HepG2 (cell line): ENCODE results near the gene SNX15. TPM values are rescaled to one million over a fixed set of nuclear protein-coding genes. Genes with fewer than 3 reads are reported as not detected.
A peak's percentile ranks its signal among the peaks of the same experiment; 100 is the strongest.

ENCODE experiments used
- ATAC-seq: fragments of 200-7000 bp; cut with Tn5 transposase; 3 replicates; pipeline ENCODE4 v1.9.1; 2020; ENCODE audit warnings: mild to moderate bottlenecking, moderate library complexity
- BruUV-seq: library from RNA; stranded (reverse); fragments of 400-500 nt; replicated peaks from 2 replicates; lab custom pipeline; 2021; lab: Mats Ljungman, UMichigan
- CTCF ChIA-PET: fragments of 300-600 bp; formaldehyde crosslinking; extraction: SDS; loops from one replicate; lab custom pipeline; 2021; ENCODE audit warnings: low total read pairs, inconsistent platforms, low intra/inter-chr PET ratio; lab: Yijun Ruan, JAX
- POLR2A ChIA-PET: fragments of 350-600 bp; sonication (Branson Sonifier 250); formaldehyde crosslinking; loops from one replicate; lab custom pipeline; 2020; ENCODE audit warnings: antibody characterized with exemption, inconsistent platforms; lab: Yijun Ruan, JAX
- DNase-seq: peaks from one replicate; pipeline ENCODE4 v3.0.0-alpha.2; 2015; ENCODE audit warnings: low spot score
- FAIRE-seq: peaks from 3 replicates; lab custom pipeline; 2011; peaks lifted over from hg19 to GRCh38; lab: Jason Lieb, UNC
- H2AFZ ChIP-seq: one replicate; pipeline ENCODE4 v1.6.1; 2011; ENCODE audit warnings: low read length, inconsistent platforms
- H3K27ac ChIP-seq: fragments of 300-600 bp; 3 replicates; pipeline ENCODE4 v1.8.0; 2011; ENCODE audit warnings: mixed run types, mild to moderate bottlenecking, mixed read lengths, low read length, inconsistent platforms; ENCODE audit not compliant: insufficient read depth; ENCODE audit errors: extremely low read length
- H3K27me3 ChIP-seq, 2 experiments: fragments of 200-600 bp in 1 of 2; 2 replicates in 1 of 2; 3 replicates in 1 of 2; pipeline versions ENCODE4 v1.6.0 to v1.8.0; 2011; ENCODE audit warnings: low read length in 2 of 2, mild to moderate bottlenecking in 2 of 2, moderate library complexity in 2 of 2, inconsistent platforms in 1 of 2; ENCODE audit not compliant: insufficient read depth in 2 of 2, control insufficient read depth in 1 of 2
- H3K36me3 ChIP-seq, 2 experiments: fragments of 200-600 bp in 1 of 2; replicated peaks in 1 of 2; 2 replicates in 1 of 2; 3 replicates in 1 of 2; pipeline versions ENCODE4 v1.5.1 to v1.8.0; 2011; ENCODE audit warnings: low read length in 2 of 2, inconsistent platforms in 1 of 2; ENCODE audit not compliant: insufficient read depth in 2 of 2, control insufficient read depth in 1 of 2
- H3K4me1 ChIP-seq: 2 replicates; pipeline ENCODE4 v1.5.1; 2012; ENCODE audit warnings: low read length, inconsistent platforms; ENCODE audit not compliant: insufficient read depth
- H3K4me2 ChIP-seq: 2 replicates; pipeline ENCODE4 v1.6.0; 2011; ENCODE audit warnings: low read depth, low read length, inconsistent platforms
- H3K4me3 ChIP-seq, 3 experiments: fragments of 200-600 bp in 1 of 3; sonication (generic), shearing (Covaris generic) in 1 of 3; replicated peaks in 1 of 3; 2 replicates each; pipeline ENCODE4 v1.5.1; 2011 to 2016; ENCODE audit warnings: low read length in 3 of 3, inconsistent platforms in 2 of 3, low read depth in 2 of 3, mild to moderate bottlenecking in 2 of 3, control low read depth in 1 of 3, mixed read lengths in 1 of 3; ENCODE audit not compliant: insufficient read depth in 1 of 3
- H3K79me2 ChIP-seq: one replicate; pipeline ENCODE4 v1.6.1; 2011; ENCODE audit warnings: low read length, inconsistent platforms; ENCODE audit not compliant: insufficient read depth
- H3K9ac ChIP-seq: 2 replicates; pipeline ENCODE4 v1.6.0; 2011; ENCODE audit warnings: mild to moderate bottlenecking, low read depth, low read length, inconsistent platforms; ENCODE audit not compliant: insufficient read depth
- H3K9me3 ChIP-seq: 2 replicates; pipeline ENCODE4 v1.5.1; 2012; ENCODE audit warnings: mild to moderate bottlenecking, low read length
- H4K20me1 ChIP-seq: 2 replicates; pipeline ENCODE4 v1.6.0; 2011; ENCODE audit warnings: inconsistent platforms, mild to moderate bottlenecking, low read length, moderate library complexity; ENCODE audit not compliant: insufficient read depth
- BRD4 ChIP-seq: sonication (generic); formaldehyde crosslinking; IDR thresholded peaks from 2 replicates; pipeline ENCODE4 v1.4.0; 2020; ENCODE audit warnings: missing genetic modification reagents
- CCDC6 ChIP-seq: sonication (generic); formaldehyde crosslinking; IDR thresholded peaks from 2 replicates; pipeline ENCODE4 v1.8.1; 2022; ENCODE audit warnings: mild to moderate bottlenecking, missing genetic modification reagents, moderate library complexity
- DBP ChIP-seq: sonication (generic); formaldehyde crosslinking; IDR thresholded peaks from 2 replicates; pipeline ENCODE4 v1.4.0; 2020; ENCODE audit warnings: missing genetic modification reagents; ENCODE audit errors: not compliant biosample characterization
- DDIT3 ChIP-seq: sonication (generic); formaldehyde crosslinking; IDR thresholded peaks from 2 replicates; pipeline ENCODE4 v1.4.0; 2020; ENCODE audit warnings: mild to moderate bottlenecking, missing genetic modification reagents
- DNMT1 ChIP-seq: sonication (generic); formaldehyde crosslinking; IDR thresholded peaks from 2 replicates; pipeline ENCODE4 v1.5.1; 2020; ENCODE audit warnings: mild to moderate bottlenecking, missing genetic modification reagents
- DRAP1 ChIP-seq: IDR thresholded peaks from 2 replicates; pipeline ENCODE4 v1.6.1; 2016; ENCODE audit warnings: missing genetic modification reagents, missing compliant biosample characterization
- HMG20A ChIP-seq: IDR thresholded peaks from 2 replicates; pipeline ENCODE4 v1.6.1; 2016; ENCODE audit warnings: borderline replicate concordance
- HMG20B ChIP-seq: conservative IDR thresholded peaks from 2 replicates; pipeline ENCODE4 v1.6.1; 2016; ENCODE audit warnings: missing genetic modification reagents, missing compliant biosample characterization
- HMGA1 ChIP-seq: sonication (generic); formaldehyde crosslinking; conservative IDR thresholded peaks from 2 replicates; pipeline ENCODE4 v1.4.0; 2020; ENCODE audit warnings: missing genetic modification reagents
- HNRNPUL1 ChIP-seq: fragments of 200-400 bp; formaldehyde crosslinking; IDR thresholded peaks from 2 replicates; pipeline ENCODE4 v1.6.1; 2017; ENCODE audit warnings: low read depth, mild to moderate bottlenecking, low read length, moderate library complexity
- KAT8 ChIP-seq: IDR thresholded peaks from 2 replicates; pipeline ENCODE4 v1.6.1; 2016; ENCODE audit warnings: missing genetic modification reagents, missing compliant biosample characterization
- MED1 ChIP-seq: sonication (generic); formaldehyde crosslinking; IDR thresholded peaks from 2 replicates; pipeline ENCODE4 v1.4.0; 2020; ENCODE audit warnings: missing genetic modification reagents
- PREB ChIP-seq: sonication (generic); formaldehyde crosslinking; IDR thresholded peaks from 2 replicates; pipeline ENCODE4 v1.4.0; 2020; ENCODE audit warnings: missing genetic modification reagents
- RELA ChIP-seq: sonication (generic); formaldehyde crosslinking; IDR thresholded peaks from 2 replicates; pipeline ENCODE4 v1.4.0; 2020; ENCODE audit warnings: missing genetic modification reagents
- XRCC5 ChIP-seq: fragments of 200-400 bp; formaldehyde crosslinking; optimal IDR thresholded peaks from 2 replicates; pipeline ENCODE3; 2017; ENCODE audit warnings: mild to moderate bottlenecking, low read length
- ZNF274 ChIP-seq: sonication (generic); formaldehyde crosslinking; IDR thresholded peaks from 2 replicates; pipeline ENCODE4 v1.5.1; 2020; ENCODE audit warnings: mild to moderate bottlenecking, missing genetic modification reagents
- ZNF614 ChIP-seq: IDR thresholded peaks from 2 replicates; pipeline ENCODE4 v1.6.1; 2018; ENCODE audit warnings: missing biosample characterization, missing genetic modification reagents, inconsistent platforms, borderline replicate concordance
- ZNF709 ChIP-seq: sonication (generic); formaldehyde crosslinking; IDR thresholded peaks from 2 replicates; pipeline ENCODE4 v1.5.0; 2020; ENCODE audit warnings: mild to moderate bottlenecking, missing genetic modification reagents
- WGBS: methylation state at CpG from one replicate; pipeline ENCODE4 v1.1.6; 2017; ENCODE audit warnings: low lambda C conversion rate; 5-methylcytosine and 5-hydroxymethylcytosine counted together
- in situ Hi-C: cut with HindIII; loops from 2 replicates; pipeline ENCODE4 v1.10.0; 2017; ENCODE audit warnings: low pct_unique_long_range_greater_than_20kb; ENCODE audit not compliant: extremely low pct_ligation_motif_present
- intact Hi-C: fragments of 100-400 bp; cut with micrococcal nuclease; formaldehyde crosslinking; loops from one replicate; pipeline ENCODE4 v1.10.0; 2022; ENCODE audit not compliant: unreplicated experiment
- polyA plus RNA-seq, 8 experiments: library from polyadenylated mRNA; depleted of rRNA in 3 of 8; stranded (reverse) in 7 of 8; unstranded in 1 of 8; fragments of >200 nt; fragmentation: Illumina TruSeq in 4 of 8; extraction: Trizol in 4 of 8; gene quantifications; 2 replicates each; pipeline versions ENCODE4 v1.2.1 to v1.2.3, GENCODE V29; 2011 to 2016; ENCODE audit warnings: low read depth in 4 of 8, missing spikeins in 1 of 8, mixed read lengths in 1 of 8; ENCODE audit not compliant: insufficient read depth in 1 of 8
- total RNA-seq, 5 experiments: library from RNA; depleted of rRNA; stranded (reverse); fragments of >200 nt; fragmentation: Illumina TruSeq; extraction: Trizol; gene quantifications; 2 replicates each; pipeline ENCODE4 v1.2.3, GENCODE V29; 2016; ENCODE audit warnings: low read depth in 1 of 5

Gene SNX15
- total and polyA plus RNA-seq, 2 of the 13 experiments (the other 11 are each of a cell fraction or from before 2014, with no cell fraction given), result 19.1 to 22.6 TPM

- Histone ChIP-seq H4K20me1 (no peaks in the 10 kb centered on the region), H3K4me1 (peaks cover 24% of the 10 kb centered on the region), H3K9ac (no peak overlapping the region), H3K36me3 (peaks cover 9 to 26% of the 10 kb centered on the region in 2 experiments; a peak in 4 of 5 replicates), H3K4me2 (peak overlapping the region; percentile 83), H3K4me3 (peak overlapping the region in 1 of 3 experiments; percentile 89; a peak in 1 of 6 replicates), H3K27ac (no peak overlapping the region), H3K27me3 (no peaks in the 10 kb centered on the region), H3K79me2 (peaks cover 10% of the 10 kb centered on the region), H2AFZ (no peak overlapping the region), H3K9me3 (no peaks in the 10 kb centered on the region)
- no peak for TF ChIP-seq MED1 (CRISPR knock-in tag)
- TF ChIP-seq DRAP1 (CRISPR knock-in tag), result no peak
- no peak for TF ChIP-seq HNRNPUL1
- no peak for TF ChIP-seq HMGA1
- TF ChIP-seq ZNF614 (CRISPR knock-in tag), result no peak
- TF ChIP-seq HMG20A (CRISPR knock-in tag), result no peak
- no peak for TF ChIP-seq XRCC5
- TF ChIP-seq RELA (CRISPR knock-in tag), result no peak
- TF ChIP-seq DDIT3 (CRISPR knock-in tag), result no peak
- TF ChIP-seq PREB (CRISPR knock-in tag), result no peak
- no peak for TF ChIP-seq DBP (CRISPR knock-in tag)
- no peak for TF ChIP-seq ZNF274 (CRISPR knock-in tag)
- TF ChIP-seq ZNF709 (CRISPR knock-in tag), result no peak
- TF ChIP-seq DNMT1 (CRISPR knock-in tag), result no peak
- TF ChIP-seq BRD4 (CRISPR knock-in tag), result no peak
- no peak for TF ChIP-seq HMG20B (CRISPR knock-in tag)
- no peak for TF ChIP-seq CCDC6 (CRISPR knock-in tag)
- TF ChIP-seq KAT8 (CRISPR knock-in tag), result no peak
- DNase-seq (no peak), FAIRE-seq (no peak), ATAC-seq (no peak)
- CTCF ChIA-PET, result no interaction called here
- in situ Hi-C loops, result no loop called here
- no TSS peak for BruUV-seq
- WGBS, result 94% methylated on average over 6 of the region's 6 CpGs
- POLR2A ChIA-PET, result interaction anchor here (0.6 to 3.8 kb wide), 3 partner anchors 15 to 534 kb away, joined by 3 to 39 read pairs (median 4); partner anchors contain the start of genes NAALADL1 and SNX15
- intact Hi-C loops, result no loop called here
Measured at GRCh38 chr11:65042891-65043290, 15.7 kb downstream of the SNX15 start.
